DOHH2 (cell line): ENCODE data around the gene AP5B1.

Source experiments
- H3F3A ChIP-seq: fragments of 200-600 bp; sonication (generic), shearing (Covaris generic); 2 replicates; pipeline ENCODE4 v1.6.0; 2016; ENCODE audit warnings: antibody characterized with exemption, mild to moderate bottlenecking; ENCODE audit not compliant: control insufficient read depth, insufficient read depth
- H3K27ac ChIP-seq: fragments of 200-600 bp; sonication (generic); 2 replicates; pipeline ENCODE4 v1.5.1; 2014; ENCODE audit warnings: low read depth, mild to moderate bottlenecking, low read length, moderate library complexity
- H3K27me3 ChIP-seq: fragments of 200-600 bp; sonication (generic); 2 replicates; pipeline ENCODE4 v1.6.1; 2014; ENCODE audit warnings: mild to moderate bottlenecking, low read length, mixed read lengths; ENCODE audit not compliant: control insufficient read depth
- H3K36me3 ChIP-seq: fragments of 200-600 bp; sonication (generic); 2 replicates; pipeline ENCODE4 v1.6.1; 2014; ENCODE audit warnings: mild to moderate bottlenecking, low read length, moderate library complexity, mixed read lengths; ENCODE audit not compliant: control insufficient read depth
- H3K4me1 ChIP-seq: fragments of 200-600 bp; sonication (generic); 2 replicates; pipeline ENCODE4 v1.6.1; 2014; ENCODE audit warnings: mild to moderate bottlenecking, low read length, mixed read lengths; ENCODE audit not compliant: control insufficient read depth
- H3K4me2 ChIP-seq: fragments of 200-600 bp; sonication (generic); 2 replicates; pipeline ENCODE4 v1.6.0; 2014; ENCODE audit warnings: mild to moderate bottlenecking, low read length, moderate library complexity
- H3K4me3 ChIP-seq: fragments of 200-600 bp; sonication (generic); 2 replicates; pipeline ENCODE4 v1.5.1; 2014; ENCODE audit warnings: mild to moderate bottlenecking, low read length, mixed read lengths
- H3K79me2 ChIP-seq: fragments of 200-600 bp; sonication (generic); 2 replicates; pipeline ENCODE4 v1.6.1; 2014; ENCODE audit warnings: mild to moderate bottlenecking, low read length, mixed read lengths; ENCODE audit not compliant: control insufficient read depth
- H3K9me2 ChIP-seq: fragments of 200-600 bp; sonication (generic); replicated peaks from 2 replicates; pipeline ENCODE4 v1.6.1; 2014; ENCODE audit warnings: mild to moderate bottlenecking, low read length, mixed read lengths; ENCODE audit not compliant: control insufficient read depth
- H3K9me3 ChIP-seq: fragments of 200-600 bp; sonication (generic); 2 replicates; pipeline ENCODE4 v1.6.1; 2014; ENCODE audit warnings: antibody characterized with exemption, low read length, mixed read lengths; ENCODE audit not compliant: control insufficient read depth, insufficient read depth
- H4K20me1 ChIP-seq: fragments of 200-600 bp; sonication (generic); 2 replicates; pipeline ENCODE4 v1.6.0; 2014; ENCODE audit warnings: low read depth, mild to moderate bottlenecking, antibody characterized with exemption, low read length, moderate library complexity; ENCODE audit not compliant: control insufficient read depth, insufficient read depth
- EZH2phosphoT487 ChIP-seq: fragments of 200-600 bp; sonication (generic); IDR thresholded peaks from 2 replicates; pipeline ENCODE4 v1.6.1; 2017; ENCODE audit warnings: borderline replicate concordance, mild to moderate bottlenecking, antibody characterized with exemption, low read length, moderate library complexity, mixed read lengths
- TF ChIP-seq, protein P1 (sequence below): fragments of 200-600 bp; sonication (generic); IDR thresholded peaks from one replicate; pipeline ENCODE4 v1.5.1; 2014; ENCODE audit warnings: antibody characterized with exemption, mild to moderate bottlenecking, low read depth, low read length; ENCODE audit not compliant: poor library complexity, severe bottlenecking

The AP5B1 gene

DNA sequence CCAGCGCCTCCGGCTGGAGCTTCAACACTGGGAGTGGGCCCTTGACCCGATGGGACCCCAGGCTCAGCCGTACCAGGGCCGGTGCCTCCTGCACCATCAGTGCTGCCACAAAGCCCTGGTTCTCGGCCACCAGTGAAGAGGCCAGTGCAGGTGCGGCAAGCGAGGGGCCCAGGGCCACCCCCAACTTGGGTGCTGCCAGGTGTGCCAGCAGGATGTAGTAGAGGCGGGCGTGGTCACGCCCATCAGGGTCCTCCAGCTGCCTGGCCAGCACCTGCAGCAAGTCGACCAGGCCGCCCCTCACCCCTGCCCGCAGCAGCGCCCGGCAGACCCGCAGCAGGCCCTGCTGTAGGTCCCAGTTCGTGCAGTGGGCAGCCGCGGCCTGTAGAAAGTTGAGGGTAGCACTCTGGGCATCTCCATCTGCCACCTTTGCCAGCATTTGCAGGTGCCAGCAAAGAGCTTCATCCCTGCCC, 2.3 kb downstream of the AP5B1 start:
- H3K79me2 ChIP-seq, result peaks cover 39% of the 10 kb centered on the region
- peaks cover 38% of the 10 kb centered on the region for H3K36me3 ChIP-seq
- H3K27ac ChIP-seq, result no peak overlapping the region
- H3K27me3 ChIP-seq, result peaks cover 12% of the 10 kb centered on the region; the same call in 1 of the 2 replicates
- no peaks in the 10 kb centered on the region for H3K9me3 ChIP-seq
- H4K20me1 ChIP-seq, result peaks cover 15% of the 10 kb centered on the region
- peaks cover 20% of the 10 kb centered on the region for H3K4me1 ChIP-seq
- no peaks in the 10 kb centered on the region for H3K9me2 ChIP-seq
- H3K4me3 ChIP-seq, result no peak overlapping the region
- no peaks in the 10 kb centered on the region for H3F3A ChIP-seq
- H3K4me2 ChIP-seq, result no peak overlapping the region
- TF ChIP-seq EZH2phosphoT487, result no peak
- TF ChIP-seq, protein P1, sequence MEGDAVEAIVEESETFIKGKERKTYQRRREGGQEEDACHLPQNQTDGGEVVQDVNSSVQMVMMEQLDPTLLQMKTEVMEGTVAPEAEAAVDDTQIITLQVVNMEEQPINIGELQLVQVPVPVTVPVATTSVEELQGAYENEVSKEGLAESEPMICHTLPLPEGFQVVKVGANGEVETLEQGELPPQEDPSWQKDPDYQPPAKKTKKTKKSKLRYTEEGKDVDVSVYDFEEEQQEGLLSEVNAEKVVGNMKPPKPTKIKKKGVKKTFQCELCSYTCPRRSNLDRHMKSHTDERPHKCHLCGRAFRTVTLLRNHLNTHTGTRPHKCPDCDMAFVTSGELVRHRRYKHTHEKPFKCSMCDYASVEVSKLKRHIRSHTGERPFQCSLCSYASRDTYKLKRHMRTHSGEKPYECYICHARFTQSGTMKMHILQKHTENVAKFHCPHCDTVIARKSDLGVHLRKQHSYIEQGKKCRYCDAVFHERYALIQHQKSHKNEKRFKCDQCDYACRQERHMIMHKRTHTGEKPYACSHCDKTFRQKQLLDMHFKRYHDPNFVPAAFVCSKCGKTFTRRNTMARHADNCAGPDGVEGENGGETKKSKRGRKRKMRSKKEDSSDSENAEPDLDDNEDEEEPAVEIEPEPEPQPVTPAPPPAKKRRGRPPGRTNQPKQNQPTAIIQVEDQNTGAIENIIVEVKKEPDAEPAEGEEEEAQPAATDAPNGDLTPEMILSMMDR, result no peak

DNA sequence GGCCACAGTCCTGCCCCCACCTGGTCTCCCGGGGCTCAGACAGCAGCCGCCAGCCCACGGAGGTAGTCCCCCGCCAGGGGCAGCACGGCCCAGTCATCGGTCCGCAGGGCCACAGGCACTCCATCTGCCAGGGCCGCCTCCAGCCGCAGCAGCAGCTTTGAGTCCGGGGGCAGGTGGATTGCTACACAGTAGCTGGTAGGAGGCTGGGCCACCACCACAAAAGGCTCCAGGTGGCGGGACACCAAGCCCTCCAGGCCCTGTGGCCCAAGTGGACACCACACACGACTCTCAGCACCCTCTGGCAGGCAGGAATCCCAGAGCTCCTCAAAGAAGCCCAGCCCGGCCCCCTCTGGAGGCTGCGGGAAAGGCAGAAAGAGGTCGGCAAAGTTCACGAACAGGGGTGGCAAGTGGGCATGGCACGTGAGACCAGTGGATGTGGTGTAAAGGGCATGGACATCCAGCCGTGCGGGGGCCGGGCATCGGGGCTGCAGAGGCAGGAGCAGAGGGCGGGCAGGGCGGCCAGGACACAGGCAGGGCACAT, 2.9 kb downstream of the AP5B1 start:
- H3K27me3 ChIP-seq, result peaks cover 8% of the 10 kb centered on the region; the same call in 1 of the 2 replicates
- H3K4me2 ChIP-seq, result no peak overlapping the region
- no peaks in the 10 kb centered on the region for H3F3A ChIP-seq
- no peaks in the 10 kb centered on the region for H3K9me3 ChIP-seq
- peaks cover 39% of the 10 kb centered on the region for H3K79me2 ChIP-seq
- peaks cover 18% of the 10 kb centered on the region for H3K4me1 ChIP-seq
- H4K20me1 ChIP-seq, result peaks cover 15% of the 10 kb centered on the region
- H3K9me2 ChIP-seq, result no peaks in the 10 kb centered on the region
- no peak overlapping the region for H3K27ac ChIP-seq
- TF ChIP-seq, protein P1, result no peak
- TF ChIP-seq EZH2phosphoT487, result no peak
- H3K36me3 ChIP-seq, result peaks cover 38% of the 10 kb centered on the region
- no peak overlapping the region for H3K4me3 ChIP-seq

- Histone ChIP-seq H3K4me1 (peaks cover 15% of the 10 kb centered on the region), H4K20me1 (peaks cover 15% of the 10 kb centered on the region), H3K27ac (no peak overlapping the region), H3K36me3 (peaks cover 38% of the 10 kb centered on the region), H3K79me2 (peaks cover 39% of the 10 kb centered on the region), H3K9me2 (no peaks in the 10 kb centered on the region), H3F3A (peaks cover 3% of the 10 kb centered on the region; the same call in 1 of the 2 replicates), H3K9me3 (no peaks in the 10 kb centered on the region), H3K4me2 (no peak overlapping the region), H3K4me3 (no peak overlapping the region), H3K27me3 (peaks cover 2% of the 10 kb centered on the region; the same call in 1 of the 2 replicates)
- TF ChIP-seq EZH2phosphoT487, result no peak
- TF ChIP-seq, protein P1, result no peak
These were observed 3.5 kb downstream of the AP5B1 start for GRCh38 chr11:65777241-65777640.
